Measurements from ENCODE around the gene ALDH1L2. TPM values are rescaled to one million over a fixed set of nuclear protein-coding genes. Genes with fewer than 3 reads are reported as not detected.

The ALDH1L2 gene
- total and polyA plus RNA-seq, 2 experiments from 2014 or later = 6.5 to 16.2 TPM

DNA sequence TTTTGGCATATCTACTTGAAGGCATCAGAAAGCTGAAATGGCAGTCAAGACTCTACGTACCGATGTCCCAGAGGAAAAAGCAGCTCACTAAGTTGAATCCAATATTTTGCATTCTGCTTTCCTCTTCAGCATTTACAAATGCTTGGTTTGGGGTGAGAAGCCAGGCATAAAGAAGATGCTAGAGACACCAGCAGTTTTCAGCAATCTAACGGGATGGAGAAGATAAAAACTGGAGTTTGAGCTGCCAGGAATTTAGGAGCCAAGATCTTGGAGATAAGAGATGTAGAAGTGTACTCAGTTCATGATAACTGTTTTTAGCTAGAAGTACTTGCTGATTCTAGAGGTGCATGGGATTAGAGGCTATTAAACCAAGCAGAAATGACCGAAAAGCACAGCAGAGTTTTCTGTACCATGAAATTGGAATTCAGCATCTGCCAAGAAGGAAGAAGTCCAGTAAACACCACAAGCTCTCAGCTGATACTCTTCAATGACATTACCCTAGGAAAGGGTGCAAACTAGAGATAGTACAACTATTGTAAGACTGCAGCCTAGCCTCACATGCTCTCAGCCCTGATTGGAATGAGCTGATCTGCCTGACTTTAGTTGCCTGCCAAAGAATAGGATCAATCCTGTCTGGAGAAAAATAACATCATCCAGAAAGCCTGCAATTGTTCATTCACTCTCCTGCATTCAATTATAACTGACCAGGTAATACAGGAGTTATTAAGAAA lies 7.4 kb upstream of the ALDH1L2 start:
- no peak for DNase-seq (ENCODE audit: low spot score)
- Histone ChIP-seq H3K9me3 (ENCODE audit: low read depth) (no peaks in the 10 kb centered on the region), H3K27me3 (peaks cover 5% of the 10 kb centered on the region), H2AFZ (peak overlapping the region; percentile 24), H3K4me3 (no peak overlapping the region), H3K27ac (no peak overlapping the region), H3K79me2 (no peaks in the 10 kb centered on the region), H3K36me3 (replicated peaks; ENCODE audit: insufficient read depth, low read depth) (no peaks in the 10 kb centered on the region), H3K4me1 (ENCODE audit: insufficient read depth) (no peaks in the 10 kb centered on the region), H3K4me2 (peak overlapping the region; percentile 67), H3K9me2 (replicated peaks; ENCODE audit: insufficient read depth) (no peaks in the 10 kb centered on the region), H4K20me1 (ENCODE audit: insufficient read depth, poor library complexity, severe bottlenecking) (no peaks in the 10 kb centered on the region)
- 55% methylated on average over 4 of the region's 4 CpGs for whole genome bisulfite sequencing (ENCODE audit: low lambda C conversion rate, missing lambda C conversion rate)
- TF ChIP-seq EZH2 (IDR thresholded peaks at IDR 0.05; ENCODE audit: borderline replicate concordance) (no peak), EZH2phosphoT487 (IDR thresholded peaks at IDR 0.05; ENCODE audit: low read depth, severe bottlenecking, unreplicated experiment) (no peak)
- TF ChIP-seq, protein P1, sequence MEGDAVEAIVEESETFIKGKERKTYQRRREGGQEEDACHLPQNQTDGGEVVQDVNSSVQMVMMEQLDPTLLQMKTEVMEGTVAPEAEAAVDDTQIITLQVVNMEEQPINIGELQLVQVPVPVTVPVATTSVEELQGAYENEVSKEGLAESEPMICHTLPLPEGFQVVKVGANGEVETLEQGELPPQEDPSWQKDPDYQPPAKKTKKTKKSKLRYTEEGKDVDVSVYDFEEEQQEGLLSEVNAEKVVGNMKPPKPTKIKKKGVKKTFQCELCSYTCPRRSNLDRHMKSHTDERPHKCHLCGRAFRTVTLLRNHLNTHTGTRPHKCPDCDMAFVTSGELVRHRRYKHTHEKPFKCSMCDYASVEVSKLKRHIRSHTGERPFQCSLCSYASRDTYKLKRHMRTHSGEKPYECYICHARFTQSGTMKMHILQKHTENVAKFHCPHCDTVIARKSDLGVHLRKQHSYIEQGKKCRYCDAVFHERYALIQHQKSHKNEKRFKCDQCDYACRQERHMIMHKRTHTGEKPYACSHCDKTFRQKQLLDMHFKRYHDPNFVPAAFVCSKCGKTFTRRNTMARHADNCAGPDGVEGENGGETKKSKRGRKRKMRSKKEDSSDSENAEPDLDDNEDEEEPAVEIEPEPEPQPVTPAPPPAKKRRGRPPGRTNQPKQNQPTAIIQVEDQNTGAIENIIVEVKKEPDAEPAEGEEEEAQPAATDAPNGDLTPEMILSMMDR (IDR thresholded peaks at IDR 0.05; ENCODE audit: poor library complexity) = no peak

DNA sequence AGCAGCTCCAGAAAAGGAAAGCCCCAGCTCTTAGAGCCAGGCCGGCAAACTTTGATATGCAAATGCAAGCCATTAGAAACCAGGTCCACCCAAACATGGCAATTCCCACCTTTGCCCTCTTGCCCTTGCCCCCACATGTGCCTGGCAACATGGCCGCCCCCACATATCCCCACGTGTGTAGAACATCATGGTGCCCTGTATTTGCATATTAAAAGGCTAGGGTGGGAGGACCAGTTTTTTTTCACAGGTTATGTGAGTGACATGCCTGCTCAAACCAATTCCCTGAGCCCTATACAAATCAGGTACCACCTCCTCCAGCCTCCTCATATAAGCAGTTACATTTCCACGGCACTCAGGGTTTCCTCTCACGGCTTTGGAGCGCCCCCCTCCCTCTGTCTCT lies 6.1 kb upstream of the ALDH1L2 start:
- DNase-seq (ENCODE audit: low spot score) = no peak
- 71% methylated on average over 6 of the region's 6 CpGs for WGBS (ENCODE audit: low lambda C conversion rate, missing lambda C conversion rate)
- no peak overlapping the region for H3K4me3 ChIP-seq
- H3K4me2 ChIP-seq = no peak overlapping the region
- no peaks in the 10 kb centered on the region for H3K9me2 ChIP-seq (replicated peaks; ENCODE audit: insufficient read depth)
- H3K79me2 ChIP-seq = no peaks in the 10 kb centered on the region
- H3K4me1 ChIP-seq (ENCODE audit: insufficient read depth) = no peaks in the 10 kb centered on the region
- no peaks in the 10 kb centered on the region for H3K36me3 ChIP-seq (replicated peaks; ENCODE audit: insufficient read depth, low read depth)
- TF ChIP-seq, protein P1 (IDR thresholded peaks at IDR 0.05; ENCODE audit: poor library complexity) = no peak
- TF ChIP-seq EZH2 (IDR thresholded peaks at IDR 0.05; ENCODE audit: borderline replicate concordance) (no peak), EZH2phosphoT487 (IDR thresholded peaks at IDR 0.05; ENCODE audit: low read depth, severe bottlenecking, unreplicated experiment) (no peak)
- H3K27ac ChIP-seq = no peak overlapping the region
- peaks cover 5% of the 10 kb centered on the region for H3K27me3 ChIP-seq
- no peak overlapping the region for H2AFZ ChIP-seq
- no peaks in the 10 kb centered on the region for H4K20me1 ChIP-seq (ENCODE audit: insufficient read depth, poor library complexity, severe bottlenecking)
- H3K9me3 ChIP-seq (ENCODE audit: low read depth) = no peaks in the 10 kb centered on the region

DNA sequence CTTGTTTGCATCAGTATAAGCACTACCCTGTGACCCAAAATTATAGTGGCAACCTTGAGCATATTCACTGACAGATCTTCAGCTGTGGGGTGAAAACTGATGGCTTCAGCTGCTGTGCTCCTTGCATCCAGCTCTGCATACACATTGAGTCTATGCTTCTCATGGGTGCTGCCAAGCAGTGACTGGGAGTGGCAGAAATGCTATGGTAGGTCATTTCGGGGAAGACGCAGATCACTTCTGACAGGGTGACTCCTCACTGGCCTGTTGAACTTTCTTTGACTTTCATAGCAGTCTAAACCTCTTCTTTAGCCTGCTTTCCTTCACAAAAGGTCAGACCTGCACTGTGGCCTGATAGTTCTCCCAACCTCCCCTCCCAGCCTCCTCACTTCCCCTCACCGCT lies 5.6 kb upstream of the ALDH1L2 start:
- TF ChIP-seq EZH2 (IDR thresholded peaks at IDR 0.05; ENCODE audit: borderline replicate concordance) (no peak), EZH2phosphoT487 (IDR thresholded peaks at IDR 0.05; ENCODE audit: low read depth, severe bottlenecking, unreplicated experiment) (no peak)
- TF ChIP-seq, protein P1 (IDR thresholded peaks at IDR 0.05; ENCODE audit: poor library complexity) = no peak
- H3K36me3 ChIP-seq (replicated peaks; ENCODE audit: insufficient read depth, low read depth) = no peaks in the 10 kb centered on the region
- H3K27me3 ChIP-seq = peaks cover 5% of the 10 kb centered on the region
- no peaks in the 10 kb centered on the region for H3K9me3 ChIP-seq (ENCODE audit: low read depth)
- H3K4me3 ChIP-seq = no peak overlapping the region
- H3K4me2 ChIP-seq = no peak overlapping the region
- H3K79me2 ChIP-seq = no peaks in the 10 kb centered on the region
- 89% methylated on average over 3 of the region's 3 CpGs for WGBS (ENCODE audit: low lambda C conversion rate, missing lambda C conversion rate)
- H3K9me2 ChIP-seq (replicated peaks; ENCODE audit: insufficient read depth) = no peaks in the 10 kb centered on the region
- no peaks in the 10 kb centered on the region for H3K4me1 ChIP-seq (ENCODE audit: insufficient read depth)
- no peak overlapping the region for H2AFZ ChIP-seq
- H4K20me1 ChIP-seq (ENCODE audit: insufficient read depth, poor library complexity, severe bottlenecking) = no peaks in the 10 kb centered on the region
- H3K27ac ChIP-seq = no peak overlapping the region
- no peak for DNase-seq (ENCODE audit: low spot score)
